Panc1 (cell line): ENCODE results near the gene UST. TPM values are rescaled to one million over a fixed set of nuclear protein-coding genes. Genes with fewer than 3 reads are reported as not detected.
"Not testable (repeated sequence)": the region's sequence is repeated elsewhere in the genome, so short reads cannot be mapped to it uniquely, and the experiment has no call there.

Experiments
- ATAC-seq: fragments of 200-7000 bp; cut with Tn5 transposase; 2 replicates; pipeline ENCODE4 v1.9.1; 2020; ENCODE audit warnings: mild to moderate bottlenecking, moderate library complexity
- BruUV-seq: library from RNA; stranded (reverse); fragments of 400-500 nt; replicated peaks from 2 replicates; lab custom pipeline; 2021; lab: Mats Ljungman, UMichigan
- CTCF ChIA-PET: fragments of 300-600 bp; sonication (Branson Sonifier 250); formaldehyde crosslinking; loops from one replicate; lab custom pipeline; 2022; ENCODE audit warnings: antibody characterized with exemption; lab: Charles Lee
- POLR2A ChIA-PET: fragments of 300-600 bp; sonication (Branson Sonifier 250); formaldehyde crosslinking; loops from one replicate; lab custom pipeline; 2022; ENCODE audit warnings: antibody characterized with exemption; lab: Charles Lee
- DNase-seq: peaks from one replicate; pipeline ENCODE4 v3.0.0-alpha.2; 2010; ENCODE audit warnings: low read depth, low spot score
- H3K27ac ChIP-seq: 2 replicates; pipeline ENCODE4 v1.5.1; 2011; ENCODE audit warnings: mild to moderate bottlenecking, low read length, inconsistent platforms
- H3K27me3 ChIP-seq: fragments of 200-500 bp; sonication (Bioruptor generic); 2 replicates; pipeline ENCODE4 v1.6.0; 2014; ENCODE audit warnings: low read length, inconsistent platforms; ENCODE audit not compliant: control insufficient read depth, insufficient read depth
- H3K36me3 ChIP-seq: fragments of 200-500 bp; sonication (Bioruptor generic); 2 replicates; pipeline ENCODE4 v1.5.1; 2014; ENCODE audit warnings: inconsistent platforms, mild to moderate bottlenecking, low read length, moderate library complexity; ENCODE audit not compliant: control insufficient read depth, insufficient read depth
- H3K4me1 ChIP-seq: 2 replicates; pipeline ENCODE4 v1.5.1; 2011; ENCODE audit warnings: inconsistent platforms, mild to moderate bottlenecking, low read length, moderate library complexity; ENCODE audit not compliant: control insufficient read depth, insufficient read depth
- H3K4me3 ChIP-seq, 2 experiments: 2 replicates each; pipeline ENCODE4 v1.5.1; 2011 to 2012; ENCODE audit warnings: low read depth in 2 of 2, low read length in 2 of 2, mild to moderate bottlenecking in 2 of 2, inconsistent platforms in 1 of 2, moderate library complexity in 1 of 2
- H3K9me3 ChIP-seq: fragments of 200-500 bp; sonication (Bioruptor generic); 2 replicates; pipeline ENCODE4 v1.5.1; 2014; ENCODE audit warnings: low read depth, mild to moderate bottlenecking, inconsistent platforms, low read length, moderate library complexity; ENCODE audit not compliant: control insufficient read depth, insufficient read depth
- POLR2AphosphoS5 ChIP-seq: IDR thresholded peaks from 2 replicates; pipeline ENCODE4 v1.6.1; 2012; ENCODE audit warnings: mild to moderate bottlenecking, low read depth, low read length, moderate library complexity
- SIN3A ChIP-seq: IDR thresholded peaks from 2 replicates; pipeline ENCODE4 v1.6.1; 2012; ENCODE audit warnings: low read depth, mild to moderate bottlenecking, low read length, moderate library complexity, borderline replicate concordance; ENCODE audit not compliant: insufficient read depth
- TCF7L2 ChIP-seq: IDR thresholded peaks from 2 replicates; pipeline ENCODE4 v1.6.1; 2011; ENCODE audit warnings: mild to moderate bottlenecking, low read depth, low read length, inconsistent platforms
- in situ Hi-C: cut with HindIII; loops from 2 replicates; pipeline ENCODE4 v1.10.0; 2016; ENCODE audit warnings: low sequenced_read_pairs, low pct_unique_long_range_greater_than_20kb
- intact Hi-C: fragments of 100-400 bp; cut with micrococcal nuclease; formaldehyde crosslinking; loops from one replicate; pipeline ENCODE4 v1.10.0; 2022; ENCODE audit not compliant: unreplicated experiment
- total RNA-seq: library from RNA; stranded (reverse); gene quantifications from one replicate; pipeline ENCODE4 v1.2.1, GENCODE V29; 2021; ENCODE audit not compliant: unreplicated experiment
- TF ChIP-seq, protein P1 (sequence below), 2 experiments: IDR thresholded peaks; 2 replicates each; pipeline ENCODE4 v1.6.1; 2011 to 2012; ENCODE audit warnings: low read depth in 2 of 2, control low read depth in 1 of 2, low read length in 1 of 2, mild to moderate bottlenecking in 1 of 2, moderate library complexity in 1 of 2; ENCODE audit not compliant: insufficient read depth in 1 of 2
- TF ChIP-seq, protein P2 (sequence below): fragments of 450-650 bp; IDR thresholded peaks from 2 replicates; pipeline ENCODE4 v1.5.1; 2017; ENCODE audit warnings: mild to moderate bottlenecking

The UST gene
- total RNA-seq, 1 experiment from 2014 or later = 0.15 TPM

DNA sequence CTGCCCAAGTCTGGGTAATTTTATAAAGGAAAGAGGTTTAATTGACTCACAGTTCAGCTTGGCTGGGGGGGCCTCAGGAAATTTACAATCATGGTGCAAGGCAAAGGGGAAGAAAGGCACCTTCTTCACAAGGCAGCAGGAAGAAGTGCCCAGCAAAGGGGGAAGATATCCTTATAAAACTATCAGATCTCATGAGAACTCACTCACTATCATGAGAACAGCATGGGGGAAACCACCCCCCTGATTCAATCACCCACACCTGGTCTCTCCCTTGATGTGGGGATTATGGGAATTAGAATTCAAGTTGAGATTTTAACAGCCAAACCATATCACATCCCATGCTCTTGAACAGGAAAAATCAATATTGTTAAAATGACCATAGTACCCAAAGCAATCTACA lies 355.5 kb downstream of the UST start:
- intact Hi-C loops = no loop called here
- H3K4me3 ChIP-seq = no peak overlapping the region
- POLR2A ChIA-PET = no interaction called here
- no peak for ATAC-seq
- peaks cover 8% of the 10 kb centered on the region; the same call in 1 of the 2 replicates for H3K9me3 ChIP-seq
- H3K4me1 ChIP-seq = no peaks in the 10 kb centered on the region
- no peaks in the 10 kb centered on the region for H3K36me3 ChIP-seq
- DNase-seq = no peak
- TF ChIP-seq, protein P1, sequence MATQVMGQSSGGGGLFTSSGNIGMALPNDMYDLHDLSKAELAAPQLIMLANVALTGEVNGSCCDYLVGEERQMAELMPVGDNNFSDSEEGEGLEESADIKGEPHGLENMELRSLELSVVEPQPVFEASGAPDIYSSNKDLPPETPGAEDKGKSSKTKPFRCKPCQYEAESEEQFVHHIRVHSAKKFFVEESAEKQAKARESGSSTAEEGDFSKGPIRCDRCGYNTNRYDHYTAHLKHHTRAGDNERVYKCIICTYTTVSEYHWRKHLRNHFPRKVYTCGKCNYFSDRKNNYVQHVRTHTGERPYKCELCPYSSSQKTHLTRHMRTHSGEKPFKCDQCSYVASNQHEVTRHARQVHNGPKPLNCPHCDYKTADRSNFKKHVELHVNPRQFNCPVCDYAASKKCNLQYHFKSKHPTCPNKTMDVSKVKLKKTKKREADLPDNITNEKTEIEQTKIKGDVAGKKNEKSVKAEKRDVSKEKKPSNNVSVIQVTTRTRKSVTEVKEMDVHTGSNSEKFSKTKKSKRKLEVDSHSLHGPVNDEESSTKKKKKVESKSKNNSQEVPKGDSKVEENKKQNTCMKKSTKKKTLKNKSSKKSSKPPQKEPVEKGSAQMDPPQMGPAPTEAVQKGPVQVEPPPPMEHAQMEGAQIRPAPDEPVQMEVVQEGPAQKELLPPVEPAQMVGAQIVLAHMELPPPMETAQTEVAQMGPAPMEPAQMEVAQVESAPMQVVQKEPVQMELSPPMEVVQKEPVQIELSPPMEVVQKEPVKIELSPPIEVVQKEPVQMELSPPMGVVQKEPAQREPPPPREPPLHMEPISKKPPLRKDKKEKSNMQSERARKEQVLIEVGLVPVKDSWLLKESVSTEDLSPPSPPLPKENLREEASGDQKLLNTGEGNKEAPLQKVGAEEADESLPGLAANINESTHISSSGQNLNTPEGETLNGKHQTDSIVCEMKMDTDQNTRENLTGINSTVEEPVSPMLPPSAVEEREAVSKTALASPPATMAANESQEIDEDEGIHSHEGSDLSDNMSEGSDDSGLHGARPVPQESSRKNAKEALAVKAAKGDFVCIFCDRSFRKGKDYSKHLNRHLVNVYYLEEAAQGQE (IDR thresholded peaks at IDR 0.05; ENCODE audit: insufficient read depth in 1 of 2, low read depth in 2 of 2, low read length in 1 of 2) = no peak
- TF ChIP-seq, protein P2, sequence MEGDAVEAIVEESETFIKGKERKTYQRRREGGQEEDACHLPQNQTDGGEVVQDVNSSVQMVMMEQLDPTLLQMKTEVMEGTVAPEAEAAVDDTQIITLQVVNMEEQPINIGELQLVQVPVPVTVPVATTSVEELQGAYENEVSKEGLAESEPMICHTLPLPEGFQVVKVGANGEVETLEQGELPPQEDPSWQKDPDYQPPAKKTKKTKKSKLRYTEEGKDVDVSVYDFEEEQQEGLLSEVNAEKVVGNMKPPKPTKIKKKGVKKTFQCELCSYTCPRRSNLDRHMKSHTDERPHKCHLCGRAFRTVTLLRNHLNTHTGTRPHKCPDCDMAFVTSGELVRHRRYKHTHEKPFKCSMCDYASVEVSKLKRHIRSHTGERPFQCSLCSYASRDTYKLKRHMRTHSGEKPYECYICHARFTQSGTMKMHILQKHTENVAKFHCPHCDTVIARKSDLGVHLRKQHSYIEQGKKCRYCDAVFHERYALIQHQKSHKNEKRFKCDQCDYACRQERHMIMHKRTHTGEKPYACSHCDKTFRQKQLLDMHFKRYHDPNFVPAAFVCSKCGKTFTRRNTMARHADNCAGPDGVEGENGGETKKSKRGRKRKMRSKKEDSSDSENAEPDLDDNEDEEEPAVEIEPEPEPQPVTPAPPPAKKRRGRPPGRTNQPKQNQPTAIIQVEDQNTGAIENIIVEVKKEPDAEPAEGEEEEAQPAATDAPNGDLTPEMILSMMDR = no peak
- TF ChIP-seq TCF7L2 (no peak), SIN3A (no peak), POLR2AphosphoS5 (no peak)
- no TSS peak for BruUV-seq
- no peaks in the 10 kb centered on the region for H3K27me3 ChIP-seq
- in situ Hi-C loops = no loop called here
- H3K27ac ChIP-seq = no peak overlapping the region
- CTCF ChIA-PET = no interaction called here

DNA sequence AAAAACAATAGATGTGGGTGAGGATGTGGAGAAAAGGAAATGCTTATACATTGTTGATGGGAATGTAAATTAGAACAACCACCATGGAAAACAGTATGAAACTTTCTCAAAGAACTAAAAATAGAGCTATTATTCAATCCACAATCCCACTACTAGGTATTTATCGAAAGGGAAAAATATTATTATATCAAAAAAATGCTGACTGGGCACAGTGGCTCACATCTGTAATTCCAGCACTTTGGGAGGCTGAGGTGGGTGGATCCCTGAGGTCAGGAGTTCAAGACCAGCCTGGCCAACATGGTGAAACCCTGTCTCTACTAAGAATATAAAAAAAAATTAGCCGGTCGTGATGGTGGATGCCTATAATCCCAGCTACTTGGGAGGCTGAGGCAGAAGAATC lies 357.1 kb downstream of the UST start:
- BruUV-seq, H3K36me3 ChIP-seq, intact Hi-C loops, H3K27me3 ChIP-seq, H3K9me3 ChIP-seq, CTCF ChIA-PET, H3K27ac ChIP-seq, H3K4me3 ChIP-seq, ATAC-seq, H3K4me1 ChIP-seq, DNase-seq, in situ Hi-C loops: not testable (repeated sequence)
- POLR2A ChIA-PET = interaction anchor here (0.6 kb wide), 1 partner anchor 9 kb away, joined by 7 read pairs; no protein-coding TSS in a partner anchor

DNA sequence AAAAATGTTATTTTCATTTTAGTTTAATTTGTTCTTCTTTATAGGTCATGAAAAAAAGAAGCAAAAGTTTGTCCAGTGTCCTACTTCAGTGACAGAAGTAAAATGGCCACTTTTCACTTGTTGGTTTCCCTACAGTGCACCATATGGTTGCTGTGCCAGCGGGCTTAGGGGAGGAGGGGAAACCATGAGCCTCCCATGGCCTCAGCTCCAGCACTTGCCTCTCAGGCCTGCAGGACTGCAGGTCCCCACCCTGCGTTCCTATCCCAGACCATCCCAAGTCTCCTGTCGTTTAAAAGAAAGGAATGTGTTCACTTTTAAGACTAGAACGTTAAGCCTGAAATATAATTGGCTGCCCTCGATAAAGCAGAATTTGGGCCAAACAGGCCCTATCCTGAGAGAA lies 360.7 kb downstream of the UST start:
- no peaks in the 10 kb centered on the region for H3K9me3 ChIP-seq
- H3K36me3 ChIP-seq = no peaks in the 10 kb centered on the region
- H3K4me1 ChIP-seq = no peaks in the 10 kb centered on the region
- intact Hi-C loops (no loop called here), in situ Hi-C loops (no loop called here)
- H3K27me3 ChIP-seq = 0 out of 2 replicates have a peak, but pooled peaks cover 2% of the 10 kb centered on the region
- no peak for ATAC-seq
- no peak overlapping the region for H3K4me3 ChIP-seq
- no peak overlapping the region for H3K27ac ChIP-seq
- DNase-seq = no peak
- POLR2A ChIA-PET = interaction anchor here (0.7 kb wide), 1 partner anchor 57 kb away, joined by 5 read pairs; no protein-coding TSS in a partner anchor
- BruUV-seq = no TSS peak
- CTCF ChIA-PET = interaction anchor here (0.7 kb wide), 1 partner anchor 325 kb away, joined by 3 read pairs; no protein-coding TSS in a partner anchor
- TF ChIP-seq, protein P2 = no peak
- TF ChIP-seq TCF7L2 (no peak), SIN3A (no peak), POLR2AphosphoS5 (no peak)
- TF ChIP-seq, protein P1 (IDR thresholded peaks at IDR 0.05; ENCODE audit: insufficient read depth in 1 of 2, low read depth in 2 of 2, low read length in 1 of 2) = no peak
